VCaP (cell line): ENCODE results near the gene MRPL43.

Experiments used
- H3K27ac ChIP-seq: fragments of 450-650 bp; 2 replicates; pipeline ENCODE4 v1.5.1; 2017
- CTCF ChIP-seq: fragments of 450-650 bp; conservative IDR thresholded peaks from 2 replicates; pipeline ENCODE4 v1.5.1; 2017; ENCODE audit warnings: mild to moderate bottlenecking, moderate library complexity

Gene MRPL43

GRCh38 chr10:101022967-101023705, 35.8 kb upstream of the MRPL43 start:
- no peak overlapping the region for H3K27ac ChIP-seq
- no peak for TF ChIP-seq CTCF

GRCh38 chr10:101021692-101022251, 34.5 kb upstream of the MRPL43 start:
- TF ChIP-seq CTCF, result no peak
- no peak overlapping the region for H3K27ac ChIP-seq

GRCh38 chr10:101021239-101021638, 33.9 kb upstream of the MRPL43 start:
- no peak overlapping the region for H3K27ac ChIP-seq
- no peak for TF ChIP-seq CTCF

GRCh38 chr10:101020427-101021075, 33.3 kb upstream of the MRPL43 start:
- no peak for TF ChIP-seq CTCF
- no peak overlapping the region for H3K27ac ChIP-seq

GRCh38 chr10:101019440-101019703, 32.1 kb upstream of the MRPL43 start:
- H3K27ac ChIP-seq, result no peak overlapping the region
- no peak for TF ChIP-seq CTCF

GRCh38 chr10:101018600-101019439, 31.5 kb upstream of the MRPL43 start:
- no peak overlapping the region for H3K27ac ChIP-seq
- peak; percentile 75 for TF ChIP-seq CTCF

GRCh38 chr10:101018118-101018599, 30.9 kb upstream of the MRPL43 start:
- H3K27ac ChIP-seq, result no peak overlapping the region
- no peak for TF ChIP-seq CTCF
